Gastroesophageal sphincter (tissue), 4 donors: ENCODE results near the gene MICAL3. TPM values are rescaled to one million over a fixed set of nuclear protein-coding genes. Genes with fewer than 3 reads are reported as not detected.
A peak's percentile ranks its signal among the peaks of the same experiment; 100 is the strongest.

Experiments
- ATAC-seq: fragments of 150-250 bp; one replicate; pipeline ENCODE4 v1.9.1; 2016; ENCODE audit warnings: mild to moderate bottlenecking, moderate library complexity
- H3K27ac ChIP-seq, 4 donors: fragments of 200-600 bp; sonication (generic) in 3 of 4; 1 replicate in 3 of 4; 2 replicates in 1 of 4; pipeline ENCODE4 v1.5.1; 2016 to 2019
- H3K27me3 ChIP-seq: fragments of 200-600 bp; sonication (generic); one replicate; pipeline ENCODE4 v1.5.1; 2019
- H3K36me3 ChIP-seq, 2 donors: fragments of 200-600 bp; sonication (generic); one replicate each; pipeline ENCODE4 v1.5.1; 2019; ENCODE audit warnings: control low read depth in 1 of 2
- H3K4me1 ChIP-seq, 3 donors: fragments of 200-600 bp; sonication (generic); 1 replicate in 2 of 3; 2 replicates in 1 of 3; pipeline ENCODE4 v1.5.1; 2016 to 2019; ENCODE audit warnings: control low read depth in 2 of 3
- H3K4me3 ChIP-seq, 2 donors: fragments of 200-600 bp; sonication (generic); one replicate each; pipeline ENCODE4 v1.5.1; 2019; ENCODE audit warnings: mild to moderate bottlenecking in 1 of 2, moderate library complexity in 1 of 2
- H3K9me3 ChIP-seq, 3 donors: fragments of 200-600 bp; sonication (generic); one replicate each; pipeline ENCODE4 v1.5.1; 2017 to 2019; ENCODE audit warnings: control low read depth in 2 of 3
- CTCF ChIP-seq, 4 experiments: fragments of 200-600 bp in 2 of 4; fragments of 450-650 bp in 2 of 4; sonication (generic) in 1 of 4; IDR thresholded peaks; one replicate each; pipeline ENCODE4 v1.5.1; 2017 to 2019; ENCODE audit warnings: antibody characterized with exemption in 4 of 4, mild to moderate bottlenecking in 2 of 4, moderate library complexity in 2 of 4
- EP300 ChIP-seq: sonication (generic); formaldehyde crosslinking; IDR thresholded peaks from one replicate; pipeline ENCODE4 v1.6.1; 2017; ENCODE audit warnings: antibody characterized with exemption, mild to moderate bottlenecking
- POLR2A ChIP-seq, 2 donors: fragments of 450-650 bp; IDR thresholded peaks; one replicate each; pipeline ENCODE4 v1.6.1; 2017; ENCODE audit warnings: antibody characterized with exemption in 2 of 2, mild to moderate bottlenecking in 2 of 2, moderate library complexity in 1 of 2
- POLR2AphosphoS5 ChIP-seq: sonication (generic); formaldehyde crosslinking; IDR thresholded peaks from one replicate; pipeline ENCODE4 v1.6.1; 2017; ENCODE audit warnings: antibody characterized with exemption
- WGBS, 2 donors: methylation state at CpG; one replicate each; pipeline ENCODE4 v1.1.5; 2018; ENCODE audit warnings: low coverage in 1 of 2; 5-methylcytosine and 5-hydroxymethylcytosine counted together
- total RNA-seq, 4 donors: library from RNA; depleted of rRNA; stranded (reverse); fragments of >200 nt; gene quantifications; one replicate each; pipeline ENCODE4 v1.1.0, GENCODE V29; 2016

Gene MICAL3
- total RNA-seq, 4 donors from 2014 or later = 37.3 to 120 (median 51.5) TPM

DNA sequence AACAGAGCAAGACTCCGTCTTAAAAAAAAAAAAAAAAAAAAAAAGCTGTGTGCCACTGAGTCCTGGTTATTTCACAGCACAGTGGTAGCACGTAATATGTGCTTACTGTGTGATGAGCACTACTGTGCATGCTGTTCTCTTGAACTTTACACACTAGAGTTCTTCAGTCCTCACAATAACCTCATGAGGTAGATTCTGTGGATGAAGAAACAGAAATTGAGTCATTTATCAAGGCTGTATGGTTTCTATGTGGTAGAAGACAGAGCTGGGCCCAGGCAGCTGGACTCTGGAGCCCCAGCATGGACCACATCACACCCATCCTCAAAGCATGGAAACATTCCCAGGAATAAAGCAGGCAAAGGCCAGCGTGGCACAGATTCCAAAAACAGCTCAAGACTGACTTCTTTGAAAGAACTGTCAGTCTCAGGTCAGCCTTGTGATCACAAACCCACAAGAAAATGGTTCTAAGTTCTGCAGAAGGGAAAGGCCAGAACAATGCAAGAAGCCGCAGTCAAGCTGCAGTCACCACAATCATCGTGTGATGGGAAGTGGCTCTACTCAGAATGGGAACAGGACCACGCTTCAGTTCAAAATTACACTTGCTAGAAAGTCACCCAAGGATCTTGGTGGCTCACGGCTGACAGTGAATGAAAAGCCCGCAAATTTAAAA is 49.5 kb downstream of the MICAL3 start:
- H3K27ac ChIP-seq = peak overlapping the region in 2 of 4 donors; percentile 2 to 11
- no peak for TF ChIP-seq CTCF (IDR thresholded peaks at IDR 0.05)

GRCh38 chr22:17974087-17974486 is 50.3 kb downstream of the MICAL3 start:
- no peak for ATAC-seq
- TF ChIP-seq CTCF (IDR thresholded peaks at IDR 0.05) (no peak), POLR2AphosphoS5 (no peak), EP300 (no peak), POLR2A (IDR thresholded peaks at IDR 0.05) (no peak)
- Histone ChIP-seq H3K36me3 (no peaks in the 10 kb centered on the region), H3K9me3 (no peaks in the 10 kb centered on the region), H3K4me3 (no peak overlapping the region), H3K4me1 (peaks cover 4 to 71% (median 22%) of the 10 kb centered on the region in 3 donors), H3K27ac (peak overlapping the region in 2 of 4 donors; percentile 66 to 72), H3K27me3 (no peaks in the 10 kb centered on the region)
- 67% methylated on average over 3 of the region's 3 CpGs; no CpG with 5 or more reads in 1 of the 2 donors for WGBS, 2 donors

More for the DNA sequence above, 49.5 kb downstream of the MICAL3 start:
- Histone ChIP-seq H3K4me3 (no peak overlapping the region), H3K27me3 (no peaks in the 10 kb centered on the region), H3K4me1 (peaks cover 4 to 69% (median 15%) of the 10 kb centered on the region in 3 donors), H3K36me3 (no peaks in the 10 kb centered on the region), H3K9me3 (no peaks in the 10 kb centered on the region)
- 80 to 81% methylated on average over 7 to 8 of the region's 8 CpGs for WGBS, 2 donors
- ATAC-seq = no peak

GRCh38 chr22:17973217-17973616 is 51.1 kb downstream of the MICAL3 start:
- no peaks in the 10 kb centered on the region for H3K27me3 ChIP-seq
- no peak for TF ChIP-seq EP300
- no peak for TF ChIP-seq POLR2A (IDR thresholded peaks at IDR 0.05)
- TF ChIP-seq CTCF (IDR thresholded peaks at IDR 0.05) = no peak
- TF ChIP-seq POLR2AphosphoS5 = no peak
- no peak for ATAC-seq
- peak overlapping the region in 3 of 4 donors; percentile 66 to 75 (median 72) for H3K27ac ChIP-seq
- WGBS, 2 donors = 69 to 95% methylated on average over 2 to 3 of the region's 6 CpGs
- H3K4me1 ChIP-seq = peaks cover 4 to 73% (median 23%) of the 10 kb centered on the region in 3 donors
- H3K4me3 ChIP-seq = no peak overlapping the region
- H3K9me3 ChIP-seq = no peaks in the 10 kb centered on the region
- no peaks in the 10 kb centered on the region for H3K36me3 ChIP-seq

DNA sequence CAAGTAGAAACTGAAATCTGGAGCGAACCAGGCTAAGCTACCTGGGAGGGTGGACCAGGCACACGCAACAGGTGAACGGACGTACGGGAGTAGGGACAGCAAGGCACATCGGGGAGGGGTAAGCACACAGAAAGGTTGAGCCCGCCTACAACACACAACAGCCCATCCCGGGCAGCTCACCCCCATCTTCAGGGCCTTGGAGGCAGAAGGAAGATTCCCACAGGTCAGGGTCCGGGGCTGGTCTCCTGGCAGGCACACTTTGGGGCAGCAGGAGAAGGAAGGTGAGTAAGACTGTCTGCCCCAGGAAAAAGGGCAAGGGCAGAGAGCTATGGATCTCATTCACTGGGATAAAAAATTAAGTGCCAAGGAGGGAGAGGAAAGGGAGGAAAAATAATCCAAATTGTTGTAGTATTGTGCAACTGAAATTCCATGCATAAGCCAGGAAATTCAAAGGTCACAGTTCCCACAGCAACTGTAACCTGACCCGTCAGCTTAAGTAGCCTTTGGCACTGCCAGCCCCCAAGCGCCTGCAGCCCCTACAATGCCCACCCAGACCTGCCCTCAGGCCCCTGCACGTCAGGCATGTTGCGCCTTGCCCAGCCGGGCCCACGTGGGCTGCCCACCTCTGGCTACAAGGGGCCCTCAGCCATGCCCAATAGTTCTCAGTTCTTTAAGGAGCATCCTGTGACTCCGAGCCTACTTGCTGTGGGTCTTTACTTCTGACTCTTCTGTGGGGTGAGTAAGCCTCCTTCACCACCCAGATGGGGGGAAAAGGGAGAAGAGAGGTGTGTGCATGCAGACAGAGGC is 51.8 kb downstream of the MICAL3 start:
- TF ChIP-seq CTCF (IDR thresholded peaks at IDR 0.05) (no peak), EP300 (no peak), POLR2AphosphoS5 (peak; percentile 90), POLR2A (IDR thresholded peaks at IDR 0.05) (no peak)
- WGBS, 2 donors = 65 to 78% methylated on average over 9 of the region's 16 CpGs
- Histone ChIP-seq H3K27ac (peak overlapping the region; percentile 32 to 75 (median 69)), H3K36me3 (no peaks in the 10 kb centered on the region), H3K9me3 (no peaks in the 10 kb centered on the region), H3K27me3 (no peaks in the 10 kb centered on the region), H3K4me3 (no peak overlapping the region), H3K4me1 (peaks cover 4 to 73% (median 23%) of the 10 kb centered on the region in 3 donors)
- ATAC-seq = peak; percentile 72
